NCI-H748 treated with DMSO at 0.1 percent for 48 hours (cell line): Measurements from ENCODE around the gene CLEC20A.

ENCODE experiments used
- DNase-seq: peaks from one replicate; lab custom pipeline; 2025; lab: John Stamatoyannopoulos, UW

The CLEC20A gene

DNA sequence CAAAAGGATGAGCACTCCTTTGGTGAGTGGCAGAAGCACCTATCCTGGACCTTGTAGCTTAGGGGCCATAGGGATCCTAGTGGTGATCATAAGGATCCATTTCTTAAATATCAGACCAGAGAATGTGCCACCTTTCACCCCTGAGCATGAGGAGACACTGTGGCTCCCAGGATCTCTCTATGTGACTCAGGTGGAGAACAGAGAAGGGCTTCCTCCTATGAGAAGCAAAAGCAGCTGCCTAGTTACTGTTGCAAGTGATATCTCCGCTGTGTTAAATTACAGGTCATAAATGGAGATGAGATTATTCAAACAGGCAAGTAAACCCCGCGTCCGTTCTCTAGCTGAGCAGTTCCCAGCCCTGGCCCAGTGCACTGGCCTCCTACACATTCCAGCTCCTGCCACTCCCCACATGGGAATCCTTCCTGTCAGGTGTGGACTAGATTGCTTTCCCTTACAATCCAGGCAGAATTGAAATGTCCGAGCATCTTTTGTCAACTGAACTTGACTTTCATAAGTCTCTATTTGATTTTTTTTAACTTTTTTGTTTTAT is 26.3 kb downstream of the CLEC20A start:
- no peak for DNase-seq

GRCh38 chr1:178467837-178468236 is 28.9 kb downstream of the CLEC20A start:
- no peak for DNase-seq

- DNase-seq = no peak
Measured at GRCh38 chr1:178465011-178465410, 31.8 kb downstream of the CLEC20A start.

- no peak for DNase-seq
Measured at GRCh38 chr1:178464566-178464965, 32.2 kb downstream of the CLEC20A start.

DNA sequence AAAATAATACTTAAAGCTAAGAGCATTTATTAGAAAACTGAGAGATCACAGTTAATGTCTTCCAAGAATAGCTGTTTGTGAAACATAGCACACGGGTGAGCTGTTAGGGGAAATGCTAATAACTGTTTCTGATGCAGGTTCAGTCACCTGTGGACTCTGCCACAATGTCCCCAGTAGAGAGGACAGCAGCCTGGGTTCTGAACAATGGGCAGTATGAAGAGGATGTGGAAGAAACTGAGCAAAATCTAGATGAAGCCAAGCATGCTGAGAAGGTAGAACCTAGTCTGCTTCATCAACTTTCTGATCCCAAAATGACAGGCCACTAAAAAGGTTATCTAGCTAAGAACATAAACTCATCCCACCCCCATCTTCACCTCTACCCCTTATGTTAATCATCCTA is 32.6 kb downstream of the CLEC20A start:
- no peak for DNase-seq

- no peak for DNase-seq
Measured at GRCh38 chr1:178461701-178462100, 35.1 kb downstream of the CLEC20A start.

GRCh38 chr1:178461104-178461503 is 35.7 kb downstream of the CLEC20A start:
- DNase-seq = no peak

GRCh38 chr1:178458203-178458602 is 38.6 kb downstream of the CLEC20A start:
- DNase-seq = no peak

GRCh38 chr1:178457651-178458050 is 39.1 kb downstream of the CLEC20A start:
- DNase-seq = no peak

DNA sequence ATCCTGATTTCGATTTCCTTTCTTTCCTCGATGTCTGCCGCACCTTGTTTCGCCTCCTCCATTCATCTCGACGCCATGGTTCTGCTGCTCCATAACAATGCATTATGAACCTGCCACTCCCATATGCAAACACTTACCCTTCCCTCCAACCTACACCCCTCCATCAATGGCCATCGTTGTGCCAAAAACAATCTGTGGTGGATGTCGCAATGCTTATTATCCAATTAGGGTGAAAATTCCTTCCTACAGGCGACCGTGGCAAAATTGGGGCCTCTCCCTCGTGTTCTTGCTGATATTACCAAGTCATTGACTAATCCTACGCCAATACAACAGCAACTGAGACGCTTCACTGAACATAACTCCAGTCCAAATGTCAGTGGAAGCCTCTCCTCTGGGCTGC is 40.3 kb downstream of the CLEC20A start:
- DNase-seq = peak; percentile 29

DNA sequence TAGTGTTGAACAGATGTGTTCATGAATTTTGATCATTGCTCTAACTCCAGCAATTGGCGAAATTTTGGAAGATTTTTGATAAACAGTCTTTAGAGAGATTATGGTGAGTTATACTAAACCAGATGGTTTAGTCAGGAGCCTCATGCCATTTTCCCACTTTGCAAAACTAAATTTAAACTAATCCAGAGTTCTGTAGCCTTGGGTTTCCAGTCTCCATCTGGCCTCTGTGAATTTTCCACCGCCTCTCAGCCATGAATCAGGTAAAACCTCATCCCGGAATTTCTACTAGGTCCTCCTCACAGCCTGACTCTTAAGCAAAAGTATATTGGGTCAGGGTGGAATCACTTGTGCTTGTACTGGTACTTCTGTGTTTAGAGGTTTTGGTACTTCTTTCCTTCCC is 44.8 kb downstream of the CLEC20A start:
- no peak for DNase-seq

GRCh38 chr1:178451529-178451928 is 45.2 kb downstream of the CLEC20A start:
- DNase-seq = no peak

- DNase-seq = no peak
Measured at GRCh38 chr1:178450871-178451270, 45.9 kb downstream of the CLEC20A start.

DNA sequence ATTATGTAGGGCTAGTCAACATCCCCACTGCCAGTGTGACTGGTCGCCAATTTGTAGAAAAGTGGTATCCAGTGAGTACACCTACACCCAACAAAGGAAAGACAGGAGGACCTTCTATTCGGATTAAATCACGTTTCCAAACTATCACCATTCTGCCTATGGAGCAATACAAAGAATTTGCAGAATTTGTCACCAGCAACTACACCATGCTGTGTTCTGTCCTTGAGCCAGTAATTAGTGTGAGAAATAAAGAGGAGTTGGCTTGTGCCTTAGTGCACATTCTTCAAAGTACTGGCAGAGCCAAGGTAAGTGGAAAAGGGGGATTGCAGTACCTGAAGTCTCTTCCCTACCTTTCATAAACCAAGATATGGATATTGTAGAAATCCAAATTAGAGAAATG is 53.8 kb downstream of the CLEC20A start:
- DNase-seq = no peak

DNA sequence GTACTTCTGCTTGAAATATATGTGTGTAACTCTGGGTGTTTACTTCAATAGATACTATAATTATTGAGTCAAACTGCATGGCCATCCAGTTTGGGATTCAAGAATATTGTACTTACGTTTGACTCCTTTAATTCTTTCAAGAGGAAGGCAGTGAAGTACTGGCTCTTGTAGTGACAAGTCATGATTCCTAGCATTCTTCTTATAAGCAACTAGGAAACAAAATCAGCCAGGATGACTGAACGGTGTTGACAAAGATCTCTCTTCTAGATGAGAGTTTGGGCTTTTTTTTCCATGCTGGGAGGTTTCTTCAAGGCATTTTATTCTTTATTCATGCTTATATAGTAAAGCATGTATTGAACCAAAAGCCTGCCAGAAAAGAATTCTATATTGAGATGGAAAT is 58.3 kb downstream of the CLEC20A start:
- no peak for DNase-seq

DNA sequence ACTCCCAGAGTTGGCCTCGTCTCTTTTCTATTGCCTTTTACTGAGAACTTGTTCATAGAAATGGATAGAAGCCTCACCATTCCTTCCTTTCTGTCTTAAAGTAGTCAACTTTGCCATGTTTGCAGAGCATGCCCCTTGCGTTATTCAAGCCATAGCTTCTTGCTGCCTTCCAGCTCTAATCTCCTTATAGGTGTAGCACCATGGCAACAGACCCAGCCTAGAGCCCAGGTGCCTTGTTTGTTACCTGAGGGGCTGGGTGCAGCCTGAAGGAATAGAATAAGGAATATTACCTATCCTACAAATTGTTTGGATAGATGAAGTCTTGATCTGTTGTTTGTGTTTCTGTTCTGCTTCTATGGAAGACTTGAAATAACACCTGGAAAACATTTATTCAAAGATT is 59.9 kb downstream of the CLEC20A start:
- no peak for DNase-seq

GRCh38 chr1:178434899-178435435 is 61.8 kb downstream of the CLEC20A start:
- DNase-seq = no peak

GRCh38 chr1:178434360-178434759 is 62.4 kb downstream of the CLEC20A start:
- no peak for DNase-seq
